IPS DF 4.7 (cell line): ENCODE measurements around the gene NLRC3.
"Not testable (repeated sequence)": the region's sequence is repeated elsewhere in the genome, so short reads cannot be mapped to it uniquely, and the experiment has no call there.

Experiments
- DNase-seq: peaks from one replicate; pipeline ENCODE4 v3.0.0-alpha.2; 2013; ENCODE audit warnings: low spot score; ENCODE audit errors: extremely low read depth

The NLRC3 gene

GRCh38 chr16:3515897-3516296 lies 61.3 kb downstream of the NLRC3 start:
- no peak for DNase-seq

- DNase-seq: no peak
These were observed 62.6 kb downstream of the NLRC3 start for GRCh38 chr16:3514621-3515020.

- no peak for DNase-seq
These were observed 63.2 kb downstream of the NLRC3 start for GRCh38 chr16:3513892-3514583.

GRCh38 chr16:3511286-3512180 lies 65.7 kb downstream of the NLRC3 start:
- DNase-seq: no peak

GRCh38 chr16:3510416-3510815 lies 66.8 kb downstream of the NLRC3 start:
- DNase-seq: no peak

GRCh38 chr16:3509470-3509928 lies 67.7 kb downstream of the NLRC3 start:
- no peak for DNase-seq

- DNase-seq: no peak
These were observed 68.5 kb downstream of the NLRC3 start for GRCh38 chr16:3508736-3509135.

GRCh38 chr16:3503523-3503922 lies 73.7 kb downstream of the NLRC3 start:
- DNase-seq: no peak

GRCh38 chr16:3501783-3502400 lies 75.3 kb downstream of the NLRC3 start:
- DNase-seq: no peak

GRCh38 chr16:3501412-3501761 lies 75.8 kb downstream of the NLRC3 start:
- DNase-seq: not testable (repeated sequence)

GRCh38 chr16:3498988-3499387 lies 78.2 kb downstream of the NLRC3 start:
- DNase-seq: no peak

GRCh38 chr16:3497771-3498170 lies 79.4 kb downstream of the NLRC3 start:
- no peak for DNase-seq

- no peak for DNase-seq
These were observed 80.8 kb downstream of the NLRC3 start for GRCh38 chr16:3496386-3496785.

GRCh38 chr16:3495176-3495575 lies 82.0 kb downstream of the NLRC3 start, which contains the start of gene C16orf90:
Gene C16orf90, minus strand, starts transcription at chr16:3495489. Its CDS starts 68 bp downstream, at chr16:3495421.
- DNase-seq: no peak

GRCh38 chr16:3494386-3494973 lies 82.7 kb downstream of the NLRC3 start:
- no peak for DNase-seq

GRCh38 chr16:3492356-3492755 lies 84.8 kb downstream of the NLRC3 start:
- no peak for DNase-seq

- no peak for DNase-seq
These were observed 86.1 kb downstream of the NLRC3 start for GRCh38 chr16:3490911-3491629.
